Peyer's patch (tissue), 4 donors: Measurements from ENCODE around the gene HYDIN.

Experiments
- CTCF ChIP-seq, 6 experiments: fragments of 450-650 bp in 4 of 6; fragments of 200-600 bp in 2 of 6; sonication (generic) in 1 of 6; IDR thresholded peaks; one replicate each; pipeline ENCODE4 v1.5.1; 2017 to 2019; ENCODE audit warnings: antibody characterized with exemption in 6 of 6, mild to moderate bottlenecking in 3 of 6, moderate library complexity in 1 of 6
- POLR2A ChIP-seq, 2 donors: fragments of 450-650 bp; IDR thresholded peaks; one replicate each; pipeline ENCODE4 v1.5.1; 2017; ENCODE audit warnings: antibody characterized with exemption in 2 of 2, mild to moderate bottlenecking in 2 of 2, moderate library complexity in 2 of 2

GRCh38 chr16:70781800-70782199, 448.7 kb downstream of the HYDIN start:
- TF ChIP-seq CTCF (IDR thresholded peaks at IDR 0.05) (no peak), POLR2A (IDR thresholded peaks at IDR 0.05) (no peak)
